Skeletal muscle tissue (tissue), 4 donors: Measurements from ENCODE around the gene EMCN. TPM values are rescaled to one million over a fixed set of nuclear protein-coding genes. Genes with fewer than 3 reads are reported as not detected.
"Not testable (repeated sequence)": the region's sequence is repeated elsewhere in the genome, so short reads cannot be mapped to it uniquely, and the experiment has no call there.

ENCODE experiments used
- H3K27ac ChIP-seq: one replicate; pipeline ENCODE4 v1.7.0; 2013; ENCODE audit warnings: mild to moderate bottlenecking, low read depth, low read length, inconsistent platforms
- H3K27me3 ChIP-seq, 3 donors: one replicate each; pipeline ENCODE4 v1.7.0; 2013; ENCODE audit warnings: low read length in 3 of 3; ENCODE audit not compliant: control insufficient read depth in 3 of 3, insufficient read depth in 3 of 3
- H3K36me3 ChIP-seq, 3 donors: one replicate each; pipeline ENCODE4 v1.7.0; 2013; ENCODE audit warnings: low read length in 3 of 3; ENCODE audit not compliant: control insufficient read depth in 3 of 3, insufficient read depth in 3 of 3
- H3K4me1 ChIP-seq, 3 donors: one replicate each; pipeline ENCODE4 v1.7.0; 2013; ENCODE audit warnings: low read length in 3 of 3, mild to moderate bottlenecking in 3 of 3; ENCODE audit not compliant: control insufficient read depth in 3 of 3, insufficient read depth in 3 of 3
- H3K4me3 ChIP-seq, 3 donors: one replicate each; pipeline ENCODE4 v1.7.0; 2013; ENCODE audit warnings: low read length in 3 of 3
- H3K9ac ChIP-seq, 3 donors: one replicate each; pipeline ENCODE4 v1.7.0; 2013; ENCODE audit warnings: low read length in 3 of 3, mild to moderate bottlenecking in 3 of 3, moderate library complexity in 2 of 3, low read depth in 1 of 3
- H3K9me3 ChIP-seq, 3 donors: one replicate each; pipeline ENCODE4 v1.7.0; 2013; ENCODE audit warnings: low read length in 3 of 3; ENCODE audit not compliant: control insufficient read depth in 3 of 3
- total RNA-seq: library from RNA; depleted of rRNA; stranded (reverse); fragments of >200 nt; gene quantifications from one replicate; pipeline ENCODE4 v1.2.3, GENCODE V29; 2014
- donor health status: Osteomylitis.

Gene EMCN
- total RNA-seq, 1 donor from 2014 or later = 10.4 TPM

DNA sequence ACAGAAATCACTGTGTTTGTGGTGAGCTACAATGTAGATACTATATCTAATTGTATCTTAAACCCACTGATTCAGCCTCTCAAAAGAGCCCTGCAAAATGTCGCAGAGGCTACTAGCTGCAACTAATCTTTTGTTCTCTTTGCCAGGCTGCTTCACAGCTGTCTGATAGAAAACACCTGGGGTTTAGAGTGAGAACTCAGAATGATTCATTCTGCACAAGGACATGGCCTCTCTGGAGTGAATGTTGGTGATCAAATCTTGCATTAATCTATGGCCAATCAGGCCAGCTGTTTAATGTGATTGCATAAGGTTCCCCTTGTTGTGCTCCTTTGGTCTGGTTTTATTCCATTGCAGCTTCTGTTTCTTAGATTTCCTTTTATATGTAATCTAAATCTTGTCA is 100.3 kb downstream of the EMCN start:
- Histone ChIP-seq H3K36me3 (no peaks in the 10 kb centered on the region), H3K9me3 (no peaks in the 10 kb centered on the region), H3K9ac (no peak overlapping the region), H3K4me3 (no peak overlapping the region), H3K27me3 (no peaks in the 10 kb centered on the region), H3K27ac (peak overlapping the region; percentile 10), H3K4me1 (peaks cover 5 to 15% (median 9%) of the 10 kb centered on the region in 3 donors)

DNA sequence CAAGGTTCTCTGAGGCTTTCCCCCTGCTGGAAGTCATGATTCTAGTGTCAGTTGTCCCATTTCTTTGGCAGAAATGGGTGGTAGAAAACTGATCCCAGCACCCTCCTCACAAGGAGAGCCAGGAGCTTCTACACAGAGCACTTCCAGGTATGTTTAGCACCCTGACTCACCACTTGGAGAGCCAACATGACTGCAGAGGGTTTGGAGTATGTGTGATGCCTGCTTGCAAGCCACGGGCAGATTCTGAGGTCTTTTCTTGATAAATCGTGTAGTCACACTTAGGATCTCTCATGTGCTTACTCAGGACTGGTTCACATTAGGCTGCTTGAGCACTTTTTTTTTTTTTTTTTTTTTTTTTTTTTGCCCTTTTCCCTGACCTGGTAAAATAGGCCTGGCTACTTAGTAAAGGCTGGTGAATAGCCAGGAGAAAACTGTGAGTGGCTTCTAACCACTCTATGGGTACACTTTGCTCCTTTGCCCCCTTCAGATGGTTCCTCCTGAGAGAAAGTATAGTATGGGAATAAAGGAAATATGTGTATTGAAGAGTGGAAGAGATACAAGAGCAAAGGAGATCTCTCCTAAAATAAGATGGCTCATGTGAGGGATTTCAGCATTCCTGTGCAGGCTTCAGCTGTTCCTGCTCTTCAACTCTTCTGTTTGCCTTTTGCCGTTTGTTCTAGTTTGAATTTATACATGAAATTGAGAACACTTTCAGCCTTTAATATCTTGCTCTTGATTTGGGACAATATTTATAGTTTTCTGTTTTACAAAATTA is 103.6 kb downstream of the EMCN start:
- Histone ChIP-seq H3K4me1 (peaks cover 3 to 11% (median 9%) of the 10 kb centered on the region in 3 donors), H3K27me3 (no peaks in the 10 kb centered on the region), H3K4me3 (peak overlapping the region in 1 of 3 donors; percentile 2), H3K36me3 (no peaks in the 10 kb centered on the region), H3K9me3 (no peaks in the 10 kb centered on the region), H3K27ac (peak overlapping the region; percentile 69), H3K9ac (no peak overlapping the region)

DNA sequence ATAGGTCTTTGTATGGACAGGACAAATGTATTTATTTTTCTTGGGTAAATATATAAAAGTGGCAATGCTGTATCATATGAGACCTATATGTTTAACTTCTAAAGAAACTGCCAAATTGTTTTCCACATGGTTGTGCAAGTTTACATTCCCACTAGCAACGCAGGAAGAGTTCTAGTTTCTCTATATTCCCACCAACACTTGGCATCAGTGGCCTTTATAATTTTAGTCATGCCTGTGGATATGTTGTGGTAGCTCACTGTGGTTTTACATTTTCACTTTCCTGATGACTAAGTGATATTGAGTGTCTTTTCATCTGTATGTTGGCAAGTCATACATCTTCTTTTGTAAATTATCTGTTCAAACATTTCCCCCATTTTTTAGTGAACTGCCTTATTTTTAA is 126.0 kb downstream of the EMCN start:
- Histone ChIP-seq H3K27me3 (no peaks in the 10 kb centered on the region), H3K9me3 (no peaks in the 10 kb centered on the region), H3K4me3 (no peak overlapping the region), H3K36me3 (no peaks in the 10 kb centered on the region), H3K27ac (no peak overlapping the region), H3K9ac (no peak overlapping the region), H3K4me1 (no peaks in the 10 kb centered on the region)

DNA sequence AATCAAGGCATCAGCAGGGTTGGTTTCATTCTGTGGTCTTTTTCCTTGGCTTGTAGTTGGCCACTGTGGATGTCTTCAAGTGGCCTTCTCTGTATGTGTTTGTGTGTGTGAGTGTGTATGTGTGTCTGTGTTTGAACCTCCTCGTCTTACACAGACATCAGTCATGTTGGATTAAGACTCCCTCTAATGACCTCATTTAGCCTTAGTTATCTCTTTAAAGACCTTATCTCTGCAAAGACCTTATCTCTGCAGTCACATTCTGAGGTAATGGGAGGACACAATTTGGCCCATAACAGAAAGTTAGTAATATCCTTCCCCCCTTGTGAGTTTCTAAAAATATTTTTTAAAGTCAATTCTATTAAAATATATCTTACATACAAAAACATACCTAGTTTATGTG is 126.7 kb downstream of the EMCN start:
- Histone ChIP-seq H3K9ac (no peak overlapping the region), H3K9me3 (no peaks in the 10 kb centered on the region), H3K27me3 (no peaks in the 10 kb centered on the region), H3K27ac (no peak overlapping the region), H3K4me1 (no peaks in the 10 kb centered on the region), H3K36me3 (no peaks in the 10 kb centered on the region), H3K4me3 (no peak overlapping the region)

DNA sequence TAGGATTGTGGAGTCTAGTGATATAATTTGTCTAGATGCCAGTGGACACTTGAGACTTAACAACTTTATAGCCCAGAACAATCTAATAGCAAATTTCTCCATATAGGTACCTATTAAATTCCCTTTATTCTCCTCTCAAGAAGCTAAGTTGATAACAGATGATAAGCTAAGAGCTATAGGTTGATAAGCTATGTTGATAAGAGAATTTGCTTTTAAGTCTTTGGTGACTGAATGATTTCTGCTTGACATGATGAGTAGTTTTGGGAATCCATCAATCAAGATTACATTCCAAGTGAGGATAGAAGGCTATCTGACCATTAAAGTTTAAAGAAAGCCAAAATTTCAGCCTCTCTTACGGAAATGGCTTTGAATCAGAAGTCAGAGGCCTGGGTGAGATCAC is 131.6 kb downstream of the EMCN start:
- H3K36me3 ChIP-seq = no peaks in the 10 kb centered on the region
- no peaks in the 10 kb centered on the region for H3K9me3 ChIP-seq
- H3K27me3 ChIP-seq = no peaks in the 10 kb centered on the region
- no peaks in the 10 kb centered on the region for H3K4me1 ChIP-seq
- H3K4me3 ChIP-seq = no peak overlapping the region
- no peak overlapping the region for H3K27ac ChIP-seq
- no peak overlapping the region for H3K9ac ChIP-seq

DNA sequence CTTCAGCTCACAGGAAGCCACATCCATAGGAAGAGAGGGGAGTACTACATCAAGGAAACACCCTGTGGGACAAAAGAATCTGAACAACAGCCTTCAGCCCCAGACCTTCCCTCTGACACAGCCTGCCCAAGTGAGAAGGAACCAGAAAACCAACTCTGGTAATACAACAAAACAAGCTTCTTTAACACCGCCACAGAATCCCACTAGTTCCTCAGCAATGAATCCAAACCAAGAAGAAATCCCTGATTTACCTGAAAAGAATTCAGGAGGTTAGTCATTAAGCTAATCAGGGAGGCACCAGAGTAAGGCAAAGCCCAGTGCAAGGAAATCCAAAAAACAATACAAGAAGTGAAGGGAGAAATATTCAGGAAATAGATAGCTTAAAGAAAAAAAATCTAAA is 137.4 kb downstream of the EMCN start:
- not testable (repeated sequence) for H3K36me3 ChIP-seq, H3K9ac ChIP-seq, H3K27me3 ChIP-seq, H3K27ac ChIP-seq, H3K4me1 ChIP-seq, H3K4me3 ChIP-seq, H3K9me3 ChIP-seq

DNA sequence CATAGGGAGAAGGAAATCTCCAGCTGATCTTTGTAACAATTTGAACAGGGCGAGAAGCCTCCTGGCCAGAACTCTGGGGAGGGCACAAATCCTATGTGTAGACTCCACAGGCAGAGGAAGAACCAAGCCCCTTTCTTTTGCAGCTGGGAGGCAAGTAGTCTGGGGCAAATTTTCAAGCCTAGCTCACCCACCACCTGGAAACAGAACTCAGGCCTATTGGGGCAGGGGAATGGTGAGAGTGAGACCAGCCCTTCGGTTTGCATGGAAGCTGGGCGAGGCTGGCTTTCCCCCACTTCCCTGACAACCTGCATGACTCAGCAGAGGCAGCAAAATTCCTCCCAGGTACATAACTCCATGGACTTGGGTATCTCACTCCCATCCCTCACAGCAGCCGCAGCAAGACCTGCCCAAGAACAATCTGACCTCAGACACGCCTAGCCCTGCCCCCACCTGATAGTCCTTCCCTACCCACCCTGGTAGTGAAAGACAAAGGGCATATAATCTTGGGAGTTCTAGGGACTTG is 138.2 kb downstream of the EMCN start:
- no peaks in the 10 kb centered on the region for H3K9me3 ChIP-seq

DNA sequence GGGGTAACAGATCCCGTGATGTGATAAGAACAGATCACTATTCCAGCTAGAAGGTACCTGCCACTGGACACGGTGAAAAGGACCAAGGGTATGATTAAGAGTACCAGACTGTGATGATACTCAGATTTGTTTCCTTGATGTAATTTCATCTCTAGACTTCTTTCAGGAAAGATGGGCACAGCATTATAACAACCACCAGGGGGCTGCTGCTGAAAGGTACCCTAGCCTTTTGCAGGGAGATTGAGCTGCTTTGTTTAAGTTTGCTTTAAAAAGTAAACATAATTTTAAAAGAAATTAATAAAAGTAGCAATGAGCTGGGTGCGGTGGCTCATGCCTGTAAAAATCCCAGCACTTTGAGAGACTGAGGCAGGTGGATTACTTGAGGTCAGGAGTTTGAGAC is 145.4 kb downstream of the EMCN start:
- no peak overlapping the region for H3K9ac ChIP-seq
- H3K9me3 ChIP-seq = no peaks in the 10 kb centered on the region
- H3K4me3 ChIP-seq = no peak overlapping the region
- H3K27ac ChIP-seq = no peak overlapping the region
- H3K4me1 ChIP-seq = no peaks in the 10 kb centered on the region
- no peaks in the 10 kb centered on the region for H3K27me3 ChIP-seq
- no peaks in the 10 kb centered on the region for H3K36me3 ChIP-seq

More for the DNA sequence above, 138.2 kb downstream of the EMCN start:
- H3K36me3 ChIP-seq = no peaks in the 10 kb centered on the region
- no peak overlapping the region for H3K4me3 ChIP-seq
- H3K27me3 ChIP-seq = no peaks in the 10 kb centered on the region
- no peak overlapping the region for H3K9ac ChIP-seq
- no peaks in the 10 kb centered on the region for H3K4me1 ChIP-seq
- no peak overlapping the region for H3K27ac ChIP-seq

DNA sequence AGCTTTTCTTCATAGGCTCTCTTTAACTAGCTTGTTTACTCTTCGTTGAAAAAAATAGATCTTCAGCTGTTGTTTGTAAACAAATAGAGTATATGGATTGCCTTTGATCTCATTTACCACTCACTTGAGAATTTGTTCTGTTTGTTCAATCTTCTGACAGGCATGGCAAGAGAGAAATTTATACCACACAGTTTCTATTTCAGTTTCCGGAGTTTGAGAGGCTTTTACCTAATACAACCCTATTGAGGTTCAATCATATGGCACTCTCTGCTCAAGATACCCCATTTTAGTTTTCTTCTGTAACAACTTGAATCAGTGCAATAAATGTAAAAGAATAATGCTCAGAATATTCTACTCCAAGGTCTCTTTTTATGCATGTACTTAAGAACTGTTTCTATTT is 148.0 kb downstream of the EMCN start:
- Histone ChIP-seq H3K27ac (no peak overlapping the region), H3K9ac (no peak overlapping the region), H3K4me1 (no peaks in the 10 kb centered on the region), H3K27me3 (no peaks in the 10 kb centered on the region), H3K36me3 (no peaks in the 10 kb centered on the region), H3K4me3 (no peak overlapping the region), H3K9me3 (no peaks in the 10 kb centered on the region)

DNA sequence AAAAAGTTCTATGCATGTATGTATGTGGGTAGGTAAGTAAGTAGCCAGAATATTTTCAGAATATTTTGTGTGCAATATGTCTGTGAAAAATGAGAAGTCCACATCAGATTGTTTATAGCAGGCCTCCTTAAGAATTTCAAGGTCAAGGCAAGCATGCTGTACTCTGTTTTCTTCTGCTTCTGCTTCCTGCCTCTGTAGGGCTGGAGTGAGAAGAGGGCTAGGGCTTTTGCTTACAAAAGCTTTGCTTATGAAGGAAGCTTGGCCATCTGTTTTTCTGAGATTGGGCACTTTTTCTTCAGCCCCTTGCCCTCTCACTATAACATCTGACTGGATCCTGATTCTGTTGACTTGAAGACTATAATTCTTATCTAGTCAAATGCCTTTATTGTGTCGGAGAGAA is 150.4 kb downstream of the EMCN start:
- H3K9ac ChIP-seq = no peak overlapping the region
- H3K4me3 ChIP-seq = no peak overlapping the region
- H3K27me3 ChIP-seq = no peaks in the 10 kb centered on the region
- H3K9me3 ChIP-seq = no peaks in the 10 kb centered on the region
- H3K4me1 ChIP-seq = no peaks in the 10 kb centered on the region
- H3K27ac ChIP-seq = no peak overlapping the region
- no peaks in the 10 kb centered on the region for H3K36me3 ChIP-seq
